AG09319 (cell line): Measurements from ENCODE around the gene TDRD3.

Source experiments
- DNase-seq: peaks from one replicate; pipeline ENCODE4 v3.0.0-alpha.2; 2010; ENCODE audit warnings: low read depth; ENCODE audit errors: extremely low read depth
- CTCF ChIP-seq: IDR thresholded peaks from 2 replicates; pipeline ENCODE4 v1.5.1; 2011; ENCODE audit warnings: low read depth, mild to moderate bottlenecking, inconsistent platforms, low read length, moderate library complexity

TDRD3 gene

GRCh38 chr13:60384911-60385310, 12.1 kb upstream of the TDRD3 start:
- no peak for DNase-seq
- no peak for TF ChIP-seq CTCF

- no peak for TF ChIP-seq CTCF
- no peak for DNase-seq
Measured at GRCh38 chr13:60386250-60386649, 10.8 kb upstream of the TDRD3 start.

GRCh38 chr13:60392131-60392530, 4.9 kb upstream of the TDRD3 start:
- no peak for TF ChIP-seq CTCF
- DNase-seq: no peak

- DNase-seq: peak; percentile 76
- TF ChIP-seq CTCF: no peak
Measured at GRCh38 chr13:60395971-60396782, 843 bp upstream of the TDRD3 start.

- DNase-seq: no peak
- TF ChIP-seq CTCF: no peak
Measured at GRCh38 chr13:60397704-60398378, 821 bp downstream of the TDRD3 start.

GRCh38 chr13:60398379-60398891, 1.4 kb downstream of the TDRD3 start:
- no peak for TF ChIP-seq CTCF
- no peak for DNase-seq
